T1000 (cell line): ENCODE data around the gene RBMS3.
"Not testable (repeated sequence)": the region's sequence is repeated elsewhere in the genome, so short reads cannot be mapped to it uniquely, and the experiment has no call there.

Experiments
- DNase-seq: peaks from one replicate; lab custom pipeline; 2025; ENCODE audit warnings: mixed read lengths; lab: John Stamatoyannopoulos, UW

Gene RBMS3

GRCh38 chr3:29339016-29339833 is 58.4 kb downstream of the RBMS3 start:
- no peak for DNase-seq

- no peak for DNase-seq
Measured at GRCh38 chr3:29344154-29344553, 63.3 kb downstream of the RBMS3 start.

- DNase-seq: no peak
Measured at GRCh38 chr3:29344935-29345334, 64.1 kb downstream of the RBMS3 start.

- no peak for DNase-seq
Measured at GRCh38 chr3:29345516-29346300, 64.8 kb downstream of the RBMS3 start.

- no peak for DNase-seq
Measured at GRCh38 chr3:29346828-29347227, 66.0 kb downstream of the RBMS3 start.

GRCh38 chr3:29347412-29347811 is 66.5 kb downstream of the RBMS3 start:
- no peak for DNase-seq

GRCh38 chr3:29348316-29348715 is 67.4 kb downstream of the RBMS3 start:
- DNase-seq: no peak

- no peak for DNase-seq
Measured at GRCh38 chr3:29349049-29349448, 68.2 kb downstream of the RBMS3 start.

- DNase-seq: no peak
Measured at GRCh38 chr3:29353807-29354206, 72.9 kb downstream of the RBMS3 start.

GRCh38 chr3:29354894-29355293 is 74.0 kb downstream of the RBMS3 start:
- no peak for DNase-seq

GRCh38 chr3:29356062-29356461 is 75.2 kb downstream of the RBMS3 start:
- DNase-seq: no peak

- DNase-seq: not testable (repeated sequence)
Measured at GRCh38 chr3:29360289-29360688, 79.4 kb downstream of the RBMS3 start.

- DNase-seq: no peak
Measured at GRCh38 chr3:29363110-29363509, 82.2 kb downstream of the RBMS3 start.

GRCh38 chr3:29370021-29370420 is 89.2 kb downstream of the RBMS3 start:
- no peak for DNase-seq

- DNase-seq: no peak
Measured at GRCh38 chr3:29370476-29371420, 89.9 kb downstream of the RBMS3 start.

GRCh38 chr3:29373131-29373680 is 92.3 kb downstream of the RBMS3 start:
- DNase-seq: no peak

- no peak for DNase-seq
Measured at GRCh38 chr3:29374226-29374625, 93.4 kb downstream of the RBMS3 start.

GRCh38 chr3:29379097-29379496 is 98.2 kb downstream of the RBMS3 start:
- DNase-seq: no peak

- no peak for DNase-seq
Measured at GRCh38 chr3:29381595-29381994, 100.7 kb downstream of the RBMS3 start.

GRCh38 chr3:29382409-29382808 is 101.5 kb downstream of the RBMS3 start:
- no peak for DNase-seq

GRCh38 chr3:29382845-29383244 is 102.0 kb downstream of the RBMS3 start:
- no peak for DNase-seq

GRCh38 chr3:29384640-29385039 is 103.8 kb downstream of the RBMS3 start:
- DNase-seq: no peak
